GM12878 (cell line): ENCODE measurements around the gene WNT9A. TPM values are rescaled to one million over a fixed set of nuclear protein-coding genes. Genes with fewer than 3 reads are reported as not detected.

ENCODE experiments used
- ATAC-seq: fragments of 200-7000 bp; cut with Tn5 transposase; 3 replicates; pipeline ENCODE4 v1.9.1; 2020; ENCODE audit warnings: mild to moderate bottlenecking, moderate library complexity
- BruUV-seq: library from RNA; stranded (reverse); fragments of 400-500 nt; replicated peaks from 2 replicates; lab custom pipeline; 2021; lab: Mats Ljungman, UMichigan
- CTCF ChIA-PET: fragments of 300-600 bp; sonication (Branson Sonifier 250); formaldehyde crosslinking; extraction: SDS; loops from one replicate; lab custom pipeline; 2021; ENCODE audit warnings: inconsistent platforms; lab: Yijun Ruan, JAX
- POLR2A ChIA-PET: fragments of 350-600 bp; formaldehyde crosslinking; extraction: SDS; loops from one replicate; lab custom pipeline; 2021; ENCODE audit warnings: inconsistent platforms; lab: Charles Lee
- RAD21 ChIA-PET: fragments of 300-600 bp; sonication (Branson Sonifier 250); formaldehyde crosslinking; loops from one replicate; lab custom pipeline; 2023; ENCODE audit warnings: antibody characterized with exemption; ENCODE audit not compliant: unreplicated experiment; lab: Charles Lee
- SMC1A ChIA-PET: fragments of 300-600 bp; sonication (Branson Sonifier 250); formaldehyde crosslinking; loops from one replicate; lab custom pipeline; 2023; ENCODE audit not compliant: unreplicated experiment, uncharacterized antibody; lab: Charles Lee
- DNase-seq: peaks from one replicate; pipeline ENCODE4 v3.0.0-alpha.2; 2011; ENCODE audit warnings: low read depth, low spot score
- FAIRE-seq: peaks from 3 replicates; lab custom pipeline; 2011; peaks lifted over from hg19 to GRCh38; lab: Jason Lieb, UNC
- H2AFZ ChIP-seq: 2 replicates; pipeline ENCODE4 v1.6.0; 2011; ENCODE audit warnings: low read depth, low read length, control low read depth; ENCODE audit not compliant: control insufficient read depth
- H3K27ac ChIP-seq: 2 replicates; pipeline ENCODE4 v1.5.1; 2011; ENCODE audit warnings: control low read depth; ENCODE audit not compliant: control insufficient read depth, insufficient read depth
- H3K27me3 ChIP-seq, 2 experiments: replicated peaks in 1 of 2; 2 replicates each; pipeline versions ENCODE4 v1.6.0 to v1.6.1; 2011; ENCODE audit warnings: low read length in 1 of 2; ENCODE audit not compliant: control insufficient read depth in 2 of 2, insufficient read depth in 2 of 2
- H3K36me3 ChIP-seq, 2 experiments: 2 replicates each; pipeline ENCODE4 v1.5.1; 2011; ENCODE audit warnings: low read length in 1 of 2; ENCODE audit not compliant: control insufficient read depth in 2 of 2, insufficient read depth in 2 of 2
- H3K4me1 ChIP-seq: 2 replicates; pipeline ENCODE4 v1.6.1; 2011; ENCODE audit warnings: mild to moderate bottlenecking, low read length, moderate library complexity, mixed read lengths; ENCODE audit not compliant: control insufficient read depth, insufficient read depth
- H3K4me2 ChIP-seq: 2 replicates; pipeline ENCODE4 v1.6.0; 2011; ENCODE audit warnings: control low read depth; ENCODE audit not compliant: control insufficient read depth, insufficient read depth
- H3K4me3 ChIP-seq: fragments of 200-600 bp; sonication (generic); 2 replicates; pipeline ENCODE4 v1.5.1; 2016
- H3K79me2 ChIP-seq: 2 replicates; pipeline ENCODE4 v1.6.0; 2011; ENCODE audit warnings: low read length; ENCODE audit not compliant: control insufficient read depth, insufficient read depth
- H3K9ac ChIP-seq: 2 replicates; pipeline ENCODE4 v1.8.0; 2011; ENCODE audit warnings: low read length, control low read depth, mixed read lengths; ENCODE audit not compliant: control insufficient read depth, insufficient read depth
- H3K9me3 ChIP-seq: replicated peaks from 3 replicates; pipeline ENCODE4 v1.5.1; 2011; ENCODE audit warnings: mild to moderate bottlenecking, low read length; ENCODE audit not compliant: control insufficient read depth, insufficient read depth
- H4K20me1 ChIP-seq: 2 replicates; pipeline ENCODE4 v1.6.0; 2011; ENCODE audit not compliant: control insufficient read depth, insufficient read depth
- ASH2L ChIP-seq: fragments of 300-600, 200-600 bp; sonication (generic); IDR thresholded peaks from 2 replicates; pipeline ENCODE4 v1.6.1; 2017; ENCODE audit warnings: low read depth, mild to moderate bottlenecking, borderline replicate concordance
- FOXM1 ChIP-seq: IDR thresholded peaks from 2 replicates; pipeline ENCODE4 v1.6.1; 2012; ENCODE audit warnings: low read depth, mild to moderate bottlenecking, inconsistent platforms, low read length, moderate library complexity
- JUNB ChIP-seq: IDR thresholded peaks from 2 replicates; pipeline ENCODE4 v1.6.1; 2016; ENCODE audit warnings: antibody characterized with exemption, mild to moderate bottlenecking
- NFYA ChIP-seq: IDR thresholded peaks from 2 replicates; pipeline ENCODE4 v1.6.1; 2011; ENCODE audit warnings: low read depth, mild to moderate bottlenecking, low read length, improper control_type of control experiment, borderline replicate concordance
- NR2C2 ChIP-seq: IDR thresholded peaks from 2 replicates; pipeline ENCODE4 v1.6.1; 2011; ENCODE audit warnings: borderline replicate concordance, low read depth; ENCODE audit not compliant: control insufficient read depth, insufficient read length
- NRF1 ChIP-seq: conservative IDR thresholded peaks from 2 replicates; pipeline ENCODE4 v1.6.1; 2011; ENCODE audit warnings: mild to moderate bottlenecking, low read depth, low read length, improper control_type of control experiment
- RB1 ChIP-seq: fragments of 450-650 bp; formaldehyde crosslinking; IDR thresholded peaks from 2 replicates; pipeline ENCODE4 v1.6.1; 2017; ENCODE audit warnings: mild to moderate bottlenecking, borderline replicate concordance
- RCOR1 ChIP-seq: conservative IDR thresholded peaks from 2 replicates; pipeline ENCODE4 v1.6.1; 2012; ENCODE audit warnings: low read depth, low read length, improper control_type of control experiment
- TAF1 ChIP-seq: IDR thresholded peaks from 2 replicates; pipeline ENCODE4 v1.6.1; 2011; ENCODE audit warnings: mild to moderate bottlenecking, low read depth, low read length, borderline replicate concordance
- TARDBP ChIP-seq: IDR thresholded peaks from 2 replicates; pipeline ENCODE4 v1.6.1; 2016; ENCODE audit warnings: borderline replicate concordance
- ZNF207 ChIP-seq: fragments of 450-650 bp; IDR thresholded peaks from 2 replicates; pipeline ENCODE4 v1.6.1; 2014; ENCODE audit warnings: antibody characterized with exemption, mild to moderate bottlenecking, borderline replicate concordance
- ZNF622 ChIP-seq: fragments of 450-650 bp; IDR thresholded peaks from 2 replicates; pipeline ENCODE4 v1.6.1; 2017; ENCODE audit warnings: mild to moderate bottlenecking, inconsistent platforms
- WGBS: methylation state at CpG from one replicate; pipeline ENCODE4 v1.1.6; 2016; ENCODE audit warnings: low lambda C conversion rate; ENCODE audit not compliant: insufficient replicate concordance, insufficient coverage; ENCODE audit errors: missing lambda C conversion rate; 5-methylcytosine and 5-hydroxymethylcytosine counted together
- in situ Hi-C: fragments of 300-500 bp; cut with MboI; formaldehyde crosslinking; loops from 9 replicates; pipeline ENCODE4 v1.14.3; 2018; ENCODE audit warnings: mixed read lengths
- intact Hi-C: fragments of 100-400 bp; cut with micrococcal nuclease; formaldehyde crosslinking; loops from one replicate; pipeline ENCODE4 v1.14.2; 2022; ENCODE audit not compliant: unreplicated experiment
- polyA plus RNA-seq, 11 experiments: library from polyadenylated mRNA; depleted of rRNA in 4 of 11; unstranded in 6 of 11; stranded (reverse) in 5 of 11; fragments of >200 nt; fragmentation: Nextera tagmentation in 4 of 11; fragmentation: Illumina TruSeq in 1 of 11; extraction: Ambion mirVana in 4 of 11; extraction: Trizol in 1 of 11; gene quantifications; 1 replicate in 1 of 11; 2 replicates in 10 of 11; pipeline versions ENCODE4 v1.2.1 to v1.2.3, GENCODE V29; 2011 to 2016; ENCODE audit warnings: inconsistent platforms in 2 of 11, missing spikeins in 2 of 11, low read depth in 1 of 11
- total RNA-seq, 4 experiments: library from RNA; depleted of rRNA in 3 of 4; stranded (reverse); fragments of >200 nt in 3 of 4; fragmentation: Illumina TruSeq in 1 of 4; extraction: Trizol in 1 of 4; gene quantifications; 2 replicates each; pipeline versions ENCODE4 v1.2.1 to v1.2.3, GENCODE V29; 2013 to 2021
- TF ChIP-seq, protein P1 (sequence below): fragments of 150-350 bp; IDR thresholded peaks from 2 replicates; pipeline ENCODE4 v1.6.1; 2016; ENCODE audit warnings: low read depth, low read length

Gene WNT9A
- total and polyA plus RNA-seq, 10 of the 15 experiments (the other 5 are each of a cell fraction or from before 2014, with no cell fraction given): not detected

DNA sequence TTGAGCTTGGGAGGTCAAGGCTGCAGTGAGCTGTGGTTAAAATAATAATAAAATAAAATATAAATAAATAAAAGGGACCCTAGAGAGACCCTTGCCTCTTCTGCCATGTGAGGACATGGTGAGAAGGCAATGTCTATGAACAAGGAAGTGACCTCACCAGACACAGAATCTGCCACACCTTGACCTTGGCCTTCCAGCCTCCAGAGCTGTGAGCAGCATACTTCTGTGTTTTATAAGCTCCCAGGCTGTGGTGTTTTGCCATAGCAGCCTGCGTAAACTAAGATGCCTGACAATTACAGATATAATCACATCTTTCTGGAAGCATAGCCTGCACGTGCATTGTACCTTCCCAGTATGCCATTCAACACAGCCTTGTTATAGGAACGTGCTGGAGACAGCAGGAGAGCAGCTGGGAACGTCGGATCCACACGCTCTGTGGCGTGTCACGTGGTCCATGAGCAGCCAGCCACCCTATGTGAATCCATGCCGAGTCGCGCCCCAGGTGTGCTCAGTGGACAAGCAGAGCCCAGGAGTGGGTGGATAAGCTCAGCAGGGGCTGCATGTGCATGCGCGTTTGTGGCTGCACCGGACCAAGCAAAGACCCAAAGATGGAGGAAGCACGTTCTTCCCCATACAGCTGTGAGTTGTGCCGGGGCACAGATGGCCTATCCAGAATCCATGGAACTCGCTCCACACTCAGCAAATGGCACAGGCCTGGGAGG lies 17.8 kb downstream of the WNT9A start:
- ChIA-PET RAD21 (no interaction called here), POLR2A (no interaction called here), CTCF (no interaction called here), SMC1A (no interaction called here)
- BruUV-seq: no TSS peak
- intact Hi-C loops: no loop called here
- FAIRE-seq (no peak), DNase-seq (no peak), ATAC-seq (no peak)
- WGBS: 55% methylated on average over 17 of the region's 17 CpGs
- Histone ChIP-seq H3K36me3 (no peaks in the 10 kb centered on the region), H3K4me2 (no peak overlapping the region), H3K4me1 (no peaks in the 10 kb centered on the region), H3K9me3 (no peaks in the 10 kb centered on the region), H4K20me1 (no peaks in the 10 kb centered on the region), H2AFZ (no peak overlapping the region), H3K27ac (no peak overlapping the region), H3K4me3 (no peak overlapping the region), H3K79me2 (no peaks in the 10 kb centered on the region), H3K9ac (no peak overlapping the region), H3K27me3 (no peaks in the 10 kb centered on the region)
- TF ChIP-seq RB1 (no peak), NR2C2 (no peak), ZNF622 (no peak), NRF1 (no peak), NFYA (no peak), FOXM1 (no peak), RCOR1 (no peak)
- in situ Hi-C loops: no loop called here

DNA sequence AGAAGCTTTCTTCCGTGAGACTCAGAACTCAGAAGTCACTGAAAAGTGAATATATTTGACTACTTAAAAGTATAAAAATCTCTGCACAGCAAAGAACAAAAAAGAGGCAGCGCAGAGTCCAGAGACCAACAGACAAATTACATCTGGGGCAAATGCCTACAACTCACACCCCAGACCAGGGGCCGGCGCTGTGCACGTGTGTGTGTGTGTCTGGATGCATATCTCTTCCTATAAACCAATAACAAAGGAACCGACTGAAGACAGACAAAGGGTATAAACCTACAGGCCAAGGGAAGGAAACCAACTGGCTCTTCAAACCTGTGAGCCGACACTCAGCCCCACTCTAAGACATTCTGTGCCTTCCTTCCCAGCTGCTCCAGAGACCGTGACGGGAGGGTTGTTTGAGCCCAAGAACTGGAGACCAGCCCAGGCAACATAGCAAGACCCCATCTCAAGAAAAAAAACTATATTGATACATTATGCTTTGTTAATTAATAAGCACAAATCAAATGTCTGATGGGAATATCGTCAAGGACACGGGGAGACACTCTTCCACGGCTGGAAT lies 18.8 kb downstream of the WNT9A start:
- Histone ChIP-seq H3K4me3 (no peak overlapping the region), H3K27me3 (no peaks in the 10 kb centered on the region), H4K20me1 (no peaks in the 10 kb centered on the region), H3K27ac (no peak overlapping the region), H2AFZ (no peak overlapping the region), H3K4me1 (no peaks in the 10 kb centered on the region), H3K9me3 (no peaks in the 10 kb centered on the region), H3K79me2 (no peaks in the 10 kb centered on the region)
- no TSS peak for BruUV-seq
- CTCF ChIA-PET: no interaction called here
- DNase-seq (no peak), ATAC-seq (no peak), FAIRE-seq (no peak)
- SMC1A ChIA-PET: no interaction called here
- intact Hi-C loops (no loop called here), in situ Hi-C loops (no loop called here)
- RAD21 ChIA-PET: no interaction called here
- TF ChIP-seq TARDBP (no peak), ZNF207 (no peak), ASH2L (no peak), JUNB (no peak), TAF1 (no peak)
- TF ChIP-seq, protein P1, sequence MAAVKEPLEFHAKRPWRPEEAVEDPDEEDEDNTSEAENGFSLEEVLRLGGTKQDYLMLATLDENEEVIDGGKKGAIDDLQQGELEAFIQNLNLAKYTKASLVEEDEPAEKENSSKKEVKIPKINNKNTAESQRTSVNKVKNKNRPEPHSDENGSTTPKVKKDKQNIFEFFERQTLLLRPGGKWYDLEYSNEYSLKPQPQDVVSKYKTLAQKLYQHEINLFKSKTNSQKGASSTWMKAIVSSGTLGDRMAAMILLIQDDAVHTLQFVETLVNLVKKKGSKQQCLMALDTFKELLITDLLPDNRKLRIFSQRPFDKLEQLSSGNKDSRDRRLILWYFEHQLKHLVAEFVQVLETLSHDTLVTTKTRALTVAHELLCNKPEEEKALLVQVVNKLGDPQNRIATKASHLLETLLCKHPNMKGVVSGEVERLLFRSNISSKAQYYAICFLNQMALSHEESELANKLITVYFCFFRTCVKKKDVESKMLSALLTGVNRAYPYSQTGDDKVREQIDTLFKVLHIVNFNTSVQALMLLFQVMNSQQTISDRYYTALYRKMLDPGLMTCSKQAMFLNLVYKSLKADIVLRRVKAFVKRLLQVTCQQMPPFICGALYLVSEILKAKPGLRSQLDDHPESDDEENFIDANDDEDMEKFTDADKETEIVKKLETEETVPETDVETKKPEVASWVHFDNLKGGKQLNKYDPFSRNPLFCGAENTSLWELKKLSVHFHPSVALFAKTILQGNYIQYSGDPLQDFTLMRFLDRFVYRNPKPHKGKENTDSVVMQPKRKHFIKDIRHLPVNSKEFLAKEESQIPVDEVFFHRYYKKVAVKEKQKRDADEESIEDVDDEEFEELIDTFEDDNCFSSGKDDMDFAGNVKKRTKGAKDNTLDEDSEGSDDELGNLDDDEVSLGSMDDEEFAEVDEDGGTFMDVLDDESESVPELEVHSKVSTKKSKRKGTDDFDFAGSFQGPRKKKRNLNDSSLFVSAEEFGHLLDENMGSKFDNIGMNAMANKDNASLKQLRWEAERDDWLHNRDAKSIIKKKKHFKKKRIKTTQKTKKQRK: no peak
- TF ChIP-seq, all 136 proteins: peak for 0
- POLR2A ChIA-PET: no interaction called here
- Histone ChIP-seq H3K36me3 (no peaks in the 10 kb centered on the region), H3K4me2 (no peak overlapping the region), H3K9ac (no peak overlapping the region)
- 56% methylated on average over 12 of the region's 12 CpGs for WGBS
